ENCODE results near the gene NEK10.

DNA sequence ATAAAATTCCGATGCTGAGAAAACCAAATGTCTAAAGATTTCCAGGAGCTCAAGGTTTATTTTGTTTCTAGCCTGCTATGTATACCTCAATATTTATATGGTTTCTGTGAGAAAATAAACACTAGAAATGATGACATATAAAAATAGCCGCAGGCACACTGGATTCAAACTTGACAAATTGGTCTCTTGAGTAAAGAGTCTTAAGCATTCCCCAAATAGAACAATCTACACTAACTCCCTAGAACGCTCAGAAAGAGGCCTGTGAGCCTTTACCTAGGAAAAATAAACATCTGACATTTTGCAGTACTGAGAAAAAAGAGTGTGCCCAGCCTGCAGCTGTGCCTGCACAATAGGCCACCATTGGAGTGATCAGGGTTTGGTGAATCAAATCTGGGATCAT, 75.2 kb downstream of the NEK10 start:
- TF ChIP-seq, protein P1, sequence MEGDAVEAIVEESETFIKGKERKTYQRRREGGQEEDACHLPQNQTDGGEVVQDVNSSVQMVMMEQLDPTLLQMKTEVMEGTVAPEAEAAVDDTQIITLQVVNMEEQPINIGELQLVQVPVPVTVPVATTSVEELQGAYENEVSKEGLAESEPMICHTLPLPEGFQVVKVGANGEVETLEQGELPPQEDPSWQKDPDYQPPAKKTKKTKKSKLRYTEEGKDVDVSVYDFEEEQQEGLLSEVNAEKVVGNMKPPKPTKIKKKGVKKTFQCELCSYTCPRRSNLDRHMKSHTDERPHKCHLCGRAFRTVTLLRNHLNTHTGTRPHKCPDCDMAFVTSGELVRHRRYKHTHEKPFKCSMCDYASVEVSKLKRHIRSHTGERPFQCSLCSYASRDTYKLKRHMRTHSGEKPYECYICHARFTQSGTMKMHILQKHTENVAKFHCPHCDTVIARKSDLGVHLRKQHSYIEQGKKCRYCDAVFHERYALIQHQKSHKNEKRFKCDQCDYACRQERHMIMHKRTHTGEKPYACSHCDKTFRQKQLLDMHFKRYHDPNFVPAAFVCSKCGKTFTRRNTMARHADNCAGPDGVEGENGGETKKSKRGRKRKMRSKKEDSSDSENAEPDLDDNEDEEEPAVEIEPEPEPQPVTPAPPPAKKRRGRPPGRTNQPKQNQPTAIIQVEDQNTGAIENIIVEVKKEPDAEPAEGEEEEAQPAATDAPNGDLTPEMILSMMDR (IDR thresholded peaks at IDR 0.05; ENCODE audit: extremely low read depth in 1 of 2, insufficient read depth in 1 of 2, low read depth in 1 of 2, low read length in 2 of 2), result no peak
- TF ChIP-seq POLR2A (IDR thresholded peaks at IDR 0.05; ENCODE audit: low read depth, low read length) (no peak), POLR2AphosphoS5 (IDR thresholded peaks at IDR 0.05; ENCODE audit: insufficient read depth, low read depth, low read length) (no peak), EZH2 (IDR thresholded peaks at IDR 0.05; ENCODE audit: borderline replicate concordance, low read depth, low read length, severe bottlenecking) (no peak), FOS (IDR thresholded peaks at IDR 0.05; ENCODE audit: borderline replicate concordance, insufficient read depth, low read length) (no peak), MYC (IDR thresholded peaks at IDR 0.05; ENCODE audit: low read depth, low read length) (no peak), JUN (IDR thresholded peaks at IDR 0.05; ENCODE audit: borderline replicate concordance, insufficient read depth, insufficient read length, low read depth) (no peak)
- TF ChIP-seq, protein P2, sequence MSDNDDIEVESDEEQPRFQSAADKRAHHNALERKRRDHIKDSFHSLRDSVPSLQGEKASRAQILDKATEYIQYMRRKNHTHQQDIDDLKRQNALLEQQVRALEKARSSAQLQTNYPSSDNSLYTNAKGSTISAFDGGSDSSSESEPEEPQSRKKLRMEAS (IDR thresholded peaks at IDR 0.05; ENCODE audit: insufficient read depth, insufficient read length), result no peak
